ENCODE measurements around the gene NRTN. TPM values are rescaled to one million over a fixed set of nuclear protein-coding genes. Genes with fewer than 3 reads are reported as not detected.
"Not testable (repeated sequence)": the region's sequence is repeated elsewhere in the genome, so short reads cannot be mapped to it uniquely, and the experiment has no call there.

Gene NRTN
- polyA plus RNA-seq, 3 donors = not detected

- Histone ChIP-seq H3K9me3 (replicated peaks in 1 of 2; ENCODE audit: control insufficient read depth in 1 of 2, insufficient read depth in 1 of 2, low read length in 2 of 2) (no peaks in the 10 kb centered on the region), H3K27me3 (ENCODE audit: control insufficient read depth in 2 of 2, insufficient read depth in 2 of 2, low read length in 2 of 2) (peaks cover 0 to under 1% of the 10 kb centered on the region in 2 donors), H3K9ac (ENCODE audit: insufficient read depth, low read length, poor library complexity, severe bottlenecking) (no peak overlapping the region), H3K4me3 (replicated peaks in 1 of 3; ENCODE audit: low read depth in 2 of 3, low read length in 3 of 3) (no peak overlapping the region), H3K27ac (ENCODE audit: low read depth in 1 of 2, low read length in 2 of 2) (no peak overlapping the region), H2AFZ (ENCODE audit: insufficient read depth, low read depth, low read length, poor library complexity, severe bottlenecking) (no peak overlapping the region), H3K36me3 (replicated peaks in 1 of 2; ENCODE audit: control insufficient read depth in 1 of 2, insufficient read depth in 2 of 2, low read length in 2 of 2) (no peaks in the 10 kb centered on the region), H3K4me1 (ENCODE audit: control insufficient read depth in 1 of 2, insufficient read depth in 2 of 2, low read length in 2 of 2) (peaks cover 7 to 10% of the 10 kb centered on the region in 2 donors), H3K4me2 (replicated peaks; ENCODE audit: extremely low read depth, low read length, poor library complexity, severe bottlenecking) (no peak overlapping the region), H4K20me1 (ENCODE audit: insufficient read depth, low read length) (no peaks in the 10 kb centered on the region), H3K79me2 (ENCODE audit: insufficient read depth, low read length) (no peaks in the 10 kb centered on the region)
- no peaks in the 10 kb centered on the region for H3K9me3 Mint-ChIP-seq
- no peak overlapping the region for H3K4me3 Mint-ChIP-seq
- no peak overlapping the region for H3K27ac Mint-ChIP-seq
- peaks cover 11% of the 10 kb centered on the region for H3K4me1 Mint-ChIP-seq
- intact Hi-C loops (cut with micrococcal nuclease) = no loop called here
- WGBS (ENCODE audit: insufficient coverage) = 97% methylated on average over 14 of the region's 21 CpGs
- DNase-seq = no peak
- no peaks in the 10 kb centered on the region for H3K36me3 Mint-ChIP-seq
- peaks cover 2 to 5% (median 2%) of the 10 kb centered on the region in 3 donors for H3K27me3 Mint-ChIP-seq (ENCODE audit: low read depth in 3 of 3)
- TF ChIP-seq CTCF (IDR thresholded peaks at IDR 0.05) = no peak
Measured at GRCh38 chr19:5843295-5843927, 38.5 kb downstream of the NRTN start.

GRCh38 chr19:5844456-5845433 is 39.9 kb downstream of the NRTN start:
- WGBS (ENCODE audit: insufficient coverage) = 89% methylated on average over 17 of the region's 24 CpGs
- H3K27ac Mint-ChIP-seq = peak overlapping the region in 1 of 7 donors; percentile 47

GRCh38 chr19:5847846-5848245 is 43.0 kb downstream of the NRTN start:
- H3K4me3 Mint-ChIP-seq; H3K36me3 Mint-ChIP-seq; DNase-seq; H3K36me3 ChIP-seq (replicated peaks in 1 of 2; ENCODE audit: control insufficient read depth in 1 of 2, insufficient read depth in 2 of 2, low read length in 2 of 2); H3K9ac ChIP-seq (ENCODE audit: insufficient read depth, low read length, poor library complexity, severe bottlenecking); H3K4me2 ChIP-seq (replicated peaks; ENCODE audit: extremely low read depth, low read length, poor library complexity, severe bottlenecking); H3K4me1 ChIP-seq (ENCODE audit: control insufficient read depth in 1 of 2, insufficient read depth in 2 of 2, low read length in 2 of 2); intact Hi-C loops (cut with micrococcal nuclease); H3K79me2 ChIP-seq (ENCODE audit: insufficient read depth, low read length); H3K9me3 ChIP-seq (replicated peaks in 1 of 2; ENCODE audit: control insufficient read depth in 1 of 2, insufficient read depth in 1 of 2, low read length in 2 of 2); H3K27me3 ChIP-seq (ENCODE audit: control insufficient read depth in 2 of 2, insufficient read depth in 2 of 2, low read length in 2 of 2); H3K27ac Mint-ChIP-seq; H2AFZ ChIP-seq (ENCODE audit: insufficient read depth, low read depth, low read length, poor library complexity, severe bottlenecking); H3K27ac ChIP-seq (ENCODE audit: low read depth in 1 of 2, low read length in 2 of 2); H3K9me3 Mint-ChIP-seq; H3K4me1 Mint-ChIP-seq; H3K4me3 ChIP-seq (replicated peaks in 1 of 3; ENCODE audit: low read depth in 2 of 3, low read length in 3 of 3); H3K27me3 Mint-ChIP-seq (ENCODE audit: low read depth in 3 of 3); H4K20me1 ChIP-seq (ENCODE audit: insufficient read depth, low read length): not testable (repeated sequence)
- 91% methylated on average over 10 of the region's 10 CpGs for WGBS (ENCODE audit: insufficient coverage)

More at GRCh38 chr19:5844456-5845433, 39.9 kb downstream of the NRTN start:
- no peaks in the 10 kb centered on the region for H3K36me3 ChIP-seq (replicated peaks in 1 of 2; ENCODE audit: control insufficient read depth in 1 of 2, insufficient read depth in 2 of 2, low read length in 2 of 2)
- no peak overlapping the region for H3K9ac ChIP-seq (ENCODE audit: insufficient read depth, low read length, poor library complexity, severe bottlenecking)
- no peak overlapping the region for H3K27ac ChIP-seq (ENCODE audit: low read depth in 1 of 2, low read length in 2 of 2)
- H3K79me2 ChIP-seq (ENCODE audit: insufficient read depth, low read length) = no peaks in the 10 kb centered on the region
- intact Hi-C loops (cut with micrococcal nuclease) = no loop called here
- H4K20me1 ChIP-seq (ENCODE audit: insufficient read depth, low read length) = no peaks in the 10 kb centered on the region
- Mint-ChIP-seq H3K4me1 (peaks cover 1% of the 10 kb centered on the region), H3K27me3 (ENCODE audit: low read depth in 3 of 3) (peaks cover 0 to 3% (median 2%) of the 10 kb centered on the region in 3 donors), H3K36me3 (no peaks in the 10 kb centered on the region), H3K4me3 (no peak overlapping the region), H3K9me3 (no peaks in the 10 kb centered on the region)
- no peaks in the 10 kb centered on the region for H3K9me3 ChIP-seq (replicated peaks in 1 of 2; ENCODE audit: control insufficient read depth in 1 of 2, insufficient read depth in 1 of 2, low read length in 2 of 2)
- H2AFZ ChIP-seq (ENCODE audit: insufficient read depth, low read depth, low read length, poor library complexity, severe bottlenecking) = no peak overlapping the region
- TF ChIP-seq CTCF (IDR thresholded peaks at IDR 0.05) = no peak
- H3K4me3 ChIP-seq (replicated peaks in 1 of 3; ENCODE audit: low read depth in 2 of 3, low read length in 3 of 3) = no peak overlapping the region
- peaks cover 1% of the 10 kb centered on the region in 2 donors for H3K4me1 ChIP-seq (ENCODE audit: control insufficient read depth in 1 of 2, insufficient read depth in 2 of 2, low read length in 2 of 2)
- no peak for DNase-seq
- H3K27me3 ChIP-seq (ENCODE audit: control insufficient read depth in 2 of 2, insufficient read depth in 2 of 2, low read length in 2 of 2) = no peaks in the 10 kb centered on the region
- no peak overlapping the region for H3K4me2 ChIP-seq (replicated peaks; ENCODE audit: extremely low read depth, low read length, poor library complexity, severe bottlenecking)
